ENCODE measurements around the gene TYMS.
"Not testable (repeated sequence)": the region's sequence is repeated elsewhere in the genome, so short reads cannot be mapped to it uniquely, and the experiment has no call there.

Gene TYMS

GRCh38 chr18:678482-679182 is 21.2 kb downstream of the TYMS start:
- DNase-seq (ENCODE audit: low read depth), result no peak

GRCh38 chr18:679516-679915 is 22.1 kb downstream of the TYMS start:
- no peak for DNase-seq (ENCODE audit: low read depth)

- DNase-seq (ENCODE audit: low read depth), result no peak
These were observed 22.9 kb downstream of the TYMS start for GRCh38 chr18:680392-680791.

- no peak for DNase-seq (ENCODE audit: low read depth)
These were observed 24.5 kb downstream of the TYMS start for GRCh38 chr18:681985-682384.

GRCh38 chr18:682416-682815 is 25.0 kb downstream of the TYMS start:
- DNase-seq (ENCODE audit: low read depth), result not testable (repeated sequence)

GRCh38 chr18:682833-683232 is 25.4 kb downstream of the TYMS start:
- DNase-seq (ENCODE audit: low read depth), result no peak

GRCh38 chr18:683531-683930 is 26.1 kb downstream of the TYMS start:
- no peak for DNase-seq (ENCODE audit: low read depth)

GRCh38 chr18:685438-685837 is 28.0 kb downstream of the TYMS start:
- DNase-seq (ENCODE audit: low read depth), result no peak

- DNase-seq (ENCODE audit: low read depth), result no peak
These were observed 29.1 kb downstream of the TYMS start for GRCh38 chr18:686339-687111.

- no peak for DNase-seq (ENCODE audit: low read depth)
These were observed 30.9 kb downstream of the TYMS start for GRCh38 chr18:688323-688722.

- no peak for DNase-seq (ENCODE audit: low read depth)
These were observed 35.4 kb downstream of the TYMS start for GRCh38 chr18:692824-693223.

- no peak for DNase-seq (ENCODE audit: low read depth)
These were observed 36.2 kb downstream of the TYMS start for GRCh38 chr18:693466-694187.

GRCh38 chr18:697012-697411 is 39.6 kb downstream of the TYMS start:
- DNase-seq (ENCODE audit: low read depth), result no peak

- DNase-seq (ENCODE audit: low read depth), result no peak
These were observed 40.3 kb downstream of the TYMS start for GRCh38 chr18:697800-698199.

- no peak for DNase-seq (ENCODE audit: low read depth)
These were observed 45.9 kb downstream of the TYMS start for GRCh38 chr18:703213-703967.

- no peak for DNase-seq (ENCODE audit: low read depth)
These were observed 49.0 kb downstream of the TYMS start for GRCh38 chr18:706405-706804.

GRCh38 chr18:708096-708495 is 50.6 kb downstream of the TYMS start:
- DNase-seq (ENCODE audit: low read depth), result no peak

GRCh38 chr18:709771-710170 is 52.3 kb downstream of the TYMS start:
- DNase-seq (ENCODE audit: low read depth), result no peak

- no peak for DNase-seq (ENCODE audit: low read depth)
These were observed 53.2 kb downstream of the TYMS start for GRCh38 chr18:710418-711300.

- DNase-seq (ENCODE audit: low read depth), result no peak
These were observed 53.8 kb downstream of the TYMS start for GRCh38 chr18:711310-711656.

GRCh38 chr18:711657-712400 is 54.4 kb downstream of the TYMS start:
- no peak for DNase-seq (ENCODE audit: low read depth)
